Left kidney (tissue), 2 donors: Measurements from ENCODE around the gene MYL5. TPM values are rescaled to one million over a fixed set of nuclear protein-coding genes. Genes with fewer than 3 reads are reported as not detected.
"Not testable (repeated sequence)": the region's sequence is repeated elsewhere in the genome, so short reads cannot be mapped to it uniquely, and the experiment has no call there.

ENCODE experiments used
- DNase-seq: peaks from one replicate; pipeline ENCODE4 v3.0.0-alpha.2; 2013
- polyA plus RNA-seq: library from polyadenylated mRNA; unstranded; fragments of 120-200 nt; gene quantifications from one replicate; pipeline ENCODE4 v1.2.1, GENCODE V29; 2013; ENCODE audit not compliant: insufficient read length

Gene MYL5
- polyA plus RNA-seq, 1 donor, result 19.0 TPM

DNA sequence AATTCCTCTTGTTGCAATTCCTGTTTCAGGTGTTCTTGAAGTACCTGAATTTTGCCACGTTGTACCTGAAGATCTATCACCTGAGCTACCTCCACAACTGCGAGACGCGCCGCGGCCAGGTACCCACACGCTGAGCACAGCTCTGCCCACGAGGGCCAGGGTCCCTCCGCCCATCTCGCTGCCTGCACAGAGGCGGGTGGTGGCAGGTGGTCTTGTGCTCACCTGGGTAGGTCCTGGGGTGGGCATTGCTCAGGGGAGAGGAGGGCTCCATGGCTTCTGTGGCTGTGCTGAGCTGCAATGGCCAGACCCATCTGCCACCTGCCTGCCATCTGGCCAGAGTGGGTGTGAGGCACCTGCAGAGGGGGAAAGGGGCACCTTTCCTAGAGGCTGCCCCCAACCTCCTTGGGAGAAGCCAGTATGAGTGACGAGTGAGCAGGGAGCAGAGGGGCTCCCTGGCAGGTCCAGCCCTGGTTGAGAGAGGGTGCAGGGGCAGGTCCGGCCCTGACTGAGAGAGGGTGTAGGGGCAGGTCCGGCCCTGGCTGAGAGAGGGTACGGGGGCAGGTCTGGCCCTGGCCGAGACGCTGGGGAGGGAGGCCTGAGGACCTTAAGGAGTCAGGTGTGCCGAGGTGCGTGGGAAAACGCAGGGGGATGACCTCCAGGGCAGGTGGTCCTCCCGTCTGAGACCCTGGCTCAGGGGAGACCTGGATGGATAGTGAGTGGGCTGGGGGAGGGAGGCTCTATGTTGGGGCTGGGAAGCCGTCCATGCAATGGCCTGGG, 38.3 kb upstream of the MYL5 start:
- DNase-seq, result no peak

DNA sequence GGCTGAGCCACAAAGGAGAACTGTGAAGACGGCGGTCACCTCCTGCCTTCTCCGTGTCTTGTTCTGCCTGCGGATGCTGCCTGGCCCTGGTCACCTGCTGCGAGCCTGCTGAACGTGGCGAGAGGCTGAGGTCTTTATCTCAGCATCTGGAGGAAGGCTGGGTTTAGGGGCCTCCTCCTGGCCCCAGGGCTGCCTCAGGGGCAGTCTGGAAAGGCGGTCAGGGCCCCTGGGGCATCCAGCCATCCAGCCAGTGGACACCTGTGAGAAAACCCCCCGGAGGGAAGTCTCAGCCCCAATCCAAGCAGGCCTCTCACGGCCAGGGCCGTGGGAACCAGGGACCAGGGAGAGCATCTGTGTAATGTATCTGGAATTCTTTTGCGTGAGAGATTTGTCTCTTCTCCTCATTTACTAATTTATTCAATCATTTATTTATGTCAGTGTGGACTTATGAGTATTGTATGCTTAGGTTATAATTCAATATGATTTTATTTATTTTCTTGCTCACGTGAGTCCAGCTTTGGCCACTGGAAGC, 37.6 kb upstream of the MYL5 start:
- no peak for DNase-seq

DNA sequence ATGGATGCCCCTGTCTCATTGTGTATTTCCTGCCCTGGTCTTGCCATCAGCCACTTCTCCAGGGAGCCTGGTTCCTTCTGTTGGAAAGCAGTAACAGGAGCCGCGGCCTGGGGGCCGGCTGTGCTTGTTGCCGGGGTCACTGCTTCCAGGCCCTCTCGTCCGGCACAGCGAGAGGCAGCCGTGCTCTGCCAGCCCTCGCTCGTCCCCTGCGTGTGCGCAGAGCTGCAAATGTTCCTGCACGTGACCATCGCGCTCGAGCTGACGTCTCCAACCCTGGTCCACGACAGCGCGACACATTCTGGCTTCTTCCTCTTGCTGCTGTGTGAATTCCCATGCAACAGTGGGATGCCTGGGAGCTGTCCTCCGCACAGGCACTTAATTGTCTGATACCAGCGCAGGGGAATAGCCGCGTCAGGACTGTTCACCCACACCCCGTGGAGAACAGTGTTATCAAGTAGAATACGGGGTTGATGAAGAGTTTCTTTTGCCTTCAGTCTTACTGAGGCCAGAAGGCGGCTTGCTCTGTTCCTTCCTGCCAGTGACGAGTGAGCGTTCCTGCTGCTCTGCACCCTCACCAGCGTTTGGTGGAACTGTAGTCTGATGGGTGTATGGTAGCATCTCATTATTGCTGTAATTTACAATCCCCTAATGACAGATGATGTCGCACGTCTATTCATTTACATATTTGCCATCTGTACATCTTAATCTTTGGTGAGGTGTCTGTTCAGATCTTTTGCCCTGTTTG, 36.6 kb upstream of the MYL5 start:
- DNase-seq, result no peak

DNA sequence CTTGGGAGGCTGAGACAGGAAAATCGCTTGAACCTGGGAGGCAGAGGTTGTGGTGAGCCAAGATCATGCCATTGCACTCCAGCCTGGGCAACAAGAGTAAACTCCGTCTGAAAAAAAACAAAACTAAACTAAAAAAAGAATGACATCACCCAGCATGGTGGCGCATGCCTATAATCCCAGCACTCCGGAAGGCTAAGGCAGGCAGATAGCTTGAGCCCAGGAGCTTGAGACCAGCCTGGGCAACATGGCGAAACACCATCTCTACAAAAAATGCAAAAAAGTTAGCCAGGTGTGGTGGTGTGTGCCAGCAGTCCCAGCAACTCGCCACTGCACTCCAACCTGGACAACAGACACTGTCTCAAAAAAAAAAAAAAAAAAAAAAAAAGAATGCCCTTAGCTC, 32.0 kb upstream of the MYL5 start:
- DNase-seq, result not testable (repeated sequence)

DNA sequence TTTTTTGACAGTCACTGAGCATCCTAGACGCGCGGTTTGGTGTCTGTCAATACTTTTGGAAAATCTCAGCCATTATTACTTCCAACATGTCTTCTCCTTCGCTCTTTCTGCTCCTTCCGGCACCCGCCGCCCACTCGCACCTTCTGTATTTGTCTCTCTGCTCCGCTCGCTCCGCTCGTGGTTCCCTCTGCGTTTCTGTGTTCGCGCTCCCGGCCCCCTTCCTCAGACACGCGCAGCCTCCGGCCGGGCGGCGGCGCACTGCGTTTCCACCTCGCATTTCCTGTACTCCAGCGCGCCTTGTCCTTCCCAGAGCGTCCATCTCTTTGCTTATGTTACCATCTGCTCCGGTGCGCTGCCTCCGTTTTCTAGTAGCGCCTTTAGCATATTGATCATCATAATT, 27.9 kb upstream of the MYL5 start:
- DNase-seq, result no peak

DNA sequence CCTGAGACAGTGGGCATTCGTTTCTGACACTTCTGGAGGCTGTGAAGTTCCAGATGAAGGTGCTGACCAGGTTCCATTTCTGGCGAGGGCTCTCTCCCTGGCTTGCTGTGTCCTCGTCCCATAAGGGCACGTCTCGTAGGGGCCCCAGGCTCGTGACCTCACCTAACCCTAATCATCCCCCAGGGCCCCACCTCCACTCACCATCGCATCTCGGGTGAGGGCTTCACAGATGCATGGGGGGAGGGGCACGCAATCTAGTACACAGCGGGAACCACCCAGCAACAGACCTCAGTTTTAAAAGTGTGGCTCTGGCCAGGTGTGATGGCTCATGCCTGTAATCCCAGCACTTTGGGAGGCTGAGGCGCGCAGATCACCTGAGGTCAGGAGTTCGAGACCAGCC, 26.9 kb upstream of the MYL5 start:
- no peak for DNase-seq

DNA sequence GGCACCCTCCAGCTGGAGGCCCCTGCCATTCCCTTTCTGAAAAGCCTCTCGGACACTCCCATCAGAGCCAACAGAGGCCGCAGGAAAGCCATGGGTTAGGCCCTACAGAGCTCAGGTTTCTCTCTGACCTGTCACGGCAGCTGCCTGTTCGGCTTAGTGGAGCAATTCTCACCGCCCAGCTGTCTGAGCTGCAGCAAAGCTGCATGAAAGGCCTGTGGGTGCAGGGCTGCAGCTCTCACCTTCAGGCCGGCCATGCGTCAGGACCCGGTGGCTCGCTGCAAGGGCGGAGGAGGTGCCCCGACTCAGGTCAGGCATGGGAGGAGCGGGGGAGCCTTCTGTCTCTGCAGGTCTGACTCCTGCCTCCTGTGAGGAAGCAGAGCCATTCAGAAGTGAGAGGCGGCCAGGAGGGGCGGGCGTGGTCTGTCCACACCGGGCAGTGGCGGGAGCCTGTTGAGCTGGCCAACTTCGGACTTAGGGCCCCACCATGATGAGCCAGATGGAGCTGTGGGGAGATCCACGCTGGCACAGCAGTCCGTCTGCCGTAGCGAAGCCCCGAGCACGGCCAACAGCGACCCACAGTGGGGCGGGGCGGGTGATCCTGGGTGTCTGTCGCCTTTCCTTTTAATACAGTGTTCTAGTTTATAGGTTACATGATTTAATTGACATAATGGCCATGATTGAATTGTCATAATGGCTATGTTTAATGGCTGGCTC, 25.6 kb upstream of the MYL5 start:
- DNase-seq, result peak; percentile 58

DNA sequence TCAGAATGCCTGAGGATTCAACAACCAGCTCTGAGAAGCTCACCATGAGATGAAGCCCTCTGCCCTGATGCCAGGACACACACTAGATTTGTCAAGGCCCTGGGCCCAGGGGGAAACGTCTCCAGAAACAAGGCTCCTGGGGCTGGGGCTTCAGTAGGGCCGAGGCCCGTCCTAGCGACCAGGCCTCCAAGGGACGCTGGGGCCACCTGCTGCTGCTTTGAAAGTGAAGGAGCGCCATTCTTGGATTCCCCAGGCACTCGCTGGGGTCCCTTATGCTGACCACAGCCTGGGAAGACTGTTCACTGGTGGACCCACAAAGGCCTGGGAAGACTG, 25.1 kb upstream of the MYL5 start:
- no peak for DNase-seq

DNA sequence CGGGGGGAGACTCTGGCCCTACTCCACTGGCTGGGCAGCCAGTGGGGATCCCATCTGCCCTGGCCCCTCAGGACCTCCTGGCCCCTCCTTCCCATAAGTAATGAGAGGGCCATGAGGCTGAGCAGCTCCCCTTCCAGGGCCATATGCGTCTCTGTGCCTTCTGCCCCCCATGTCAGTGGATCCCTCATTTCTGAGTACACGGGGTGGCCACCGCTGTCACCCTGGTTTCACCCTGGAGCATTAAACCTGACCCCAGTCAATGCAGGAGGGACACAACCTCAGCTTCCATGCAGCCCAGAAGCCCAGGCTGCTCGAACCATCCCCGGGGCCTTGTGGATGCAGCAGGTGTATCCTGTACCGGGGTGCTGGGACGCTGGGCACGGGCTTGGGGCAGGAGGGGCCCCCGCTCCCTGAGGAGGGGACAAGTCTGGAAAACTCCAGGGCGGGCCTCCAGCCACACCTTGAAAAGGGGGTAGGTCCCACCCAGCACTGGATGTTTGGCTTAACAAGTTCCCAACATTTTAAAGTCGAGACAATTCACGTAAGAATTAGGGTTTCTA, 24.5 kb upstream of the MYL5 start:
- no peak for DNase-seq

DNA sequence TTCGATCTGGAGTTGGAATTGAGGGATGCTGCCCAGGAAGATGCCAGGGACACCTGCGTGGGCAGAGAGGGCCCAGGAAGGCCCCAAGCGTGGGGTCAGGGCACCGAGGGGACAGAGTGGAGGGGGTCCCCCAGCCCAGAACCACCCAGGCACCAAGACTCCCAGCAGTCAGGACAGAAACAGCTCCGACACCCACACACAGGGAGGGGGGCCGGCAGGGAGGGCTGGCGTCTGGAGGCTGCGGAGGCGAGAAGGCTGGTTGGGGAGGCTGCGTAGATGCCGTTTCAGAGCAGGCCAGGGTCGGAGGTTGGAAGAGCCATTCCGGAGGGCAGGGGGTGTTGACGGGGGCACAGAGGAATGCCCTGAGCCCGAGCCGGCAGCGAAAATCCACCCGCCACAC, 23.9 kb upstream of the MYL5 start:
- no peak for DNase-seq

DNA sequence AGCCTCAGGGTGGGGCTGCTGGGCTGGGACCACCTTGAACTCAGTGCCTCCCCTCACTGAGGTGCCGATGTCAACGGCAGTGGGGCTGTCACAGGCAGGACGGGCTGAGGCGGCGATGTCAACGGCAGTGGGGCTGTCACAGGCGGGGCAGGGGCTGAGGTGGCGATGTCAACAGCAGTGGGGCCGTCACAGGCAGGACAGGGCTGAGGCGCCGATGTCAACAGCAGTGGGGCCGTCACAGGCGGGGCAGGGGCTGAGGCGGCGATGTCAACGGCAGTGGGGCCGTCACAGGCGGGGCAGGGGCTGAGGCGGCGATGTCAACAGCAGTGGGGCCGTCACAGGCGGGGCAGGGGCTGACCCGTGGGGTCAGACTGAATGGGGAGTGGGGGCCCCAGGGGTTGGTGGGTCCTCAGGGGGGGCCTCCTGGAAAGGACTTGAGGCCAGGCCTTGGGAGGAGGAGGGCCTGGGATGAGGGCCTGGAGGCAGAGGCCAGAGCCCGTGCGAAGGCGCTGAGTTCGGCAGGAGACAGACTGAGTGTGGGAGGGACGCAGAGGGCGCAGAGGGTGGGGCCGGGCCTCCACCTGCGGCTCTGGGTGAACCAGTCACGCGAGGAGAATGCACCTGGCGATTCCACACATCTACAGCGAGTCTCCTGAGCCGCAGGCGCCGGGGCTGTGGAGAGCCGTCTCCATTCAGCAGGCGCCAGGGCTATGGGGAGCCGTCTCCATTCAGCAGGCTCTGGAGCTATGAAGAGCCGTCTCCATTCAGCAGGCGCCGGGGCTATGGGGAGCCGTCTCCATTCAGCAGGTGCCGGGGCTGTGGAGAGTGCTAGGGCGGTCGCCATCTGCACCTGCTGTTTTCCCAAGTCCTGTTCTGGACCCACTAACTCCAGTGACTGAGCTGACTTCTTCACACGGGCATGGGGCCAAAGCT, 23.1 kb upstream of the MYL5 start:
- no peak for DNase-seq

DNA sequence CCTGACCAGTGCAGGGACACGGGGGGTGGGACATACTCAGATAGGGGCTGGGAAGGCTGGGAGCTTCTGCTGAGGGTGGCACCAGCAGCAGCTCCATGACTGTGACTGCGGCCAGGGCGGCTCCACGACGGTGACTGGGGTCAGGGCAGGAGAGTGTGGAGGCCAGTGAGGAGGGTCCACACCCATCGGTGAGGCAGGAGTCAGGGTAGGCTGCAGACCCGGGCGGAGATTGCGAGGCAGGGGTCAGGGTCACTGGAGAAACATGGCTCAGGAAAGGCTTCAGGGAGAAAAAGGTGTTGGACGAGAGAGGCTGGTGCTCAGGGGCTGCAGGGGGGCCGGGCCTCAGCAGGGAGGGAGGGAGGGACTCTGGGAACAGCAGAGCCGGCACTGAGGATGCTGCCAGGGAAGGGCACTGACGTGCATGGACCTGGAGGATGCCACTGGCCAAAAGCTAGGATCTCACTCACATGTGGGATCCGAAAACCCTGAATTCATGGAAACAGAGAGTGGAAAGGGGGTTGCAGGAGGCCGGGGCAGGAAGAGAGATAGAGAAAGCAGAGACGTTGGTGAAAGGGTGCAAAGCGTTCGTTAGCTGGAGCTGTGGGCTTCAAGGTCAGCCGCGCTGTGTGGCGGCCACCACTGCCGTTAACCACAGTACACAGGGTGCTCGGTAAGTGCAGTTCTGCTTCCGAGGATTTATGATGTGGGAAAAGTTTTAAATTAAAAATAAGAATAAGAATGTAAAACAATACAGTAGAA, 22.3 kb upstream of the MYL5 start:
- DNase-seq, result no peak

DNA sequence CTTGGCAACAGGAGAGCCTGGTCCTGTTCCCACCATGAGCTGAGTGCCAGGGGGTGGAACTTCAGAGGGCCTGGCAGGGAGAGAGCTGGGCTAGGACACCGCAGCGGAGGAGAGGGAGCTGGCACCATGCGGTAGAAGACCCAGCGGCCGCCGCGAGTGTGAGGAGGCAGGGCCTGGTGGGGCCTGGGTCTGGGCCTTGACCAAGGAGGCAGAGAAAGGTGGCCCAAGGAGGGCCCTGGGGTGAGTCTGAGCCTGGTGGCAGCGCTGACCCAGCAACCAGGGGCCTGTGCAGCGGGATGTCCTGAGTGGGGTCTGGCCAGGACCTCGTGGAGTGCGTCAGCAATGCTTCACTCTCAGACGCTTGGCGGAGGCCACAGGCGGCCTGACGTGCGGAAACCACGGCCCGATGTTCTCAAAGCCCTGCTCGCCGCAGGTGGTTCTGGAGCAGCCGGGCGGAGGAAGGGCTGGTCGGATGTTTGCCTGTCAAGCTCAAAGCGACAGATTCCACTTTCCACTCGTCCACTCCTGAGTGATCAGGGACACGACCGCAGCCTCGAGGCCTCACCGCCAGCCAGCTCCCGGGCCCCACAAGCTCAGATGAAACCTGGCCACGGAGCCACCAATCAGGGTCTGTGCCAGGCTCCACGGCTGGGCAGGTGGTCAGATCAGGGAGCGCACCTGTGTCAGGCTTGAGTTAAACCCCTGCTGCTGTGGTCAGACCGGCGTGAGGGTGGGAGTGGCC, 21.1 kb upstream of the MYL5 start:
- no peak for DNase-seq

DNA sequence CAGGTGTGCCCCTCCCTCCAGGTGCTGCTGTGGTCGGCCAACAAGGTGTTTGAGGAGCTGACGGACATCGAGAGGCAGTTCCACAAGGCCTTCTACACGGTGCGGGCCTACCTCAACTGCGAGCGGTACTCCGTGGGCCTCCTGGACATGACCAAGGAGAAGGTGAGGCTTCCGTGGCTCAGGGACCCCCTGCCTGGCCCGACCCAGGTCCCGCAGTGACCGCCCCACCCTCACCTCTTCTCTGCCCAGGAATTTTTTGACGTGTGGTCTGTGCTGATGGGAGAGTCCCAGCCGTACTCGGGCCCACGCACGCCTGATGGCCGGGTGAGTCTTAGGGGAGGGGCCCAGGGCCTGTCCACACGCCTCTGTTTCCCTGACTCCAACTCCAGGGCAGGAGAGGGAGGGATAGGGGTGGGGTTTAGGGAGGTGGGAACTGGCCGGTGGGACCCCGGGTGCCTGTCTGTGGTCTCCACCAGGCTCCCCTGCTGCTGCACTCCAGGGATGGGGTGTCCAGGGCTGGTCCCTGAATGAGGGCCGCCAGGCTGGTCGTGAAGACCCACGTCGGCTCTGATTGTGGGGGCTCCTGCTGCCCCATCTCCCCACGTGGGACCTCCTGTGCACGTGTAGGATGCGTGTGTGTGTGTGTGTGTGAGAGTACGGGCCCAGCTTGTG, 20.4 kb upstream of the MYL5 start:
- no peak for DNase-seq

DNA sequence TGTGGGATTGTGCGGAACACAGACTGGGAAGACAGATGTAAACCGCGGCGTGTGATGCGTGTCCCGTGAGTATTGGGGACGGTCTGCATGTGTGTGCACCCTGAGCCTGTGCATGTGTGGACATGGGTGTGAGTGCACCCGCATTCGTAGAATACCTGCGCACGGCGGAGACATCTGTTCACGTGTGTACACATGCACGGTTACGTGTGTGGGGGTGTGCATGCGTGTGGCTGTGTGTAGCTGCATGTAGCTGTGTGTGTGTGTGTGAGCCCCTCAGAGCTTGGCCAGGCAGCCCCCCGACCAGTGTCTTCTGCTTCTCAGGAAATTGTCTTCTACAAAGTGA, 19.9 kb upstream of the MYL5 start:
- DNase-seq, result no peak

DNA sequence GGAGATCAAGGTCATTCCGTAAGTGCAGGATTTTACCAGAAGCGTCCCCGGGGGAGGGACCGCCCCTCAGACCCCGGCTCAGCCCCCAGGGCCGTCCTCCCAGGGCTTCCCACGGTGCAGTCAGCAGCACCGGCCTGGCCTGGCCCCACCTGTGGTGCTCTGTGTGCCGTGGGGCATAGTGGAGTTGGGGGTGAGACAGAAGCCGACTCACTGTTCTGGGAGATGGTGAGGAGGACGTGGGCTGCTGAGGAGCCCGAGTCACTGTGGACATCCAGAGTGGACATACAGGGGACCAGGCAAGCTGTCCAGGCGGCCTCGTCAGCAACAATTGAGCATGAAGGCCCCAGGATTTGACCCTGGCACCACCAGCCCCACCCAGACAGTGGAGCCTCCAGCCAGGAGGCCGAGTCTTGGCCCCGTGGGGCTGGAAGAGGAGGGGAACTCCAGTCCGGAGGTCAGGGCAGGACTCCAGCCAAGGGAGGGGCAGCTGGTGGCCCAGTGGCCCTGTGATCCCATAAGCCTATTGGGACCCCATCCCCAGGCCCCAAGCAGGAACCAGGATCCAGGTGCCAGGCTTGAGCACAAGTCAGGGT, 19.4 kb upstream of the MYL5 start:
- DNase-seq, result no peak

DNA sequence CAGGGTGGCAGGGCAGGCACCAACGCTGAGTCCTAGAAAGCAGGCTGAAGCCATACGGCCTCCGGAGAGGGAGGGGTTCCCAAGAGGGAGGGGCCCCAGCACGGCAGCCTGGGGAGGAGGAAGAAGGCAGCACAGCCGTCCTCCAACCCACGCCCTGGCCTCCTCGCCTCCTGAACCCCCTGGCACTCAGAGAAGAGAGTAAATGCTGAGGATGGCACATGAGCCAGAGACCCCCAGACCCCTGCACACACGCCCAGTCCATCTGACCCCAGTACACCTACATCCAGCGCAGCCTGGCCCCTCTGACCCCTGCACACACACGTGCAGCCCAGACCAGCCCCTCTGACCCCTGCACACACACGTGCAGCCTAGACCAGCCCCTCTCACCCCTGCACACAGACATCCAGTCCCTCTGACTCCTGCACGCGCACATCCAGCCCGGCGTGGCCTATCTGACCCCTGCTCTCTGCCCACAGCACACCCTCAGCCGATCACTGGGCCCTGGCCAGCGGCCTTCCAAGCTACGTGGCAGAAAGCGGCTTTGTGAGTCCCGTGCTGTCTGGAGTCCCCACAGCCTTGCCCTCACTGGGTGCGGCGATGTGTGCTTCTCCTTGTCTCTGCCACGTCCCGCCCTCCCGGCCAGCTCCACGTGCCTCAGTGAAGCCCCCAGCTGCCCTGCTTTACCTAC, 18.7 kb upstream of the MYL5 start:
- no peak for DNase-seq
